ENCODE measurements around the gene SH3RF1. TPM values are rescaled to one million over a fixed set of nuclear protein-coding genes. Genes with fewer than 3 reads are reported as not detected.
"Not testable (repeated sequence)": the region's sequence is repeated elsewhere in the genome, so short reads cannot be mapped to it uniquely, and the experiment has no call there.

SH3RF1 gene
- total and polyA plus RNA-seq, 2 of the 8 experiments (the other 6 are each of a cell fraction or from before 2014, with no cell fraction given), result 6.9 to 15.1 TPM

DNA sequence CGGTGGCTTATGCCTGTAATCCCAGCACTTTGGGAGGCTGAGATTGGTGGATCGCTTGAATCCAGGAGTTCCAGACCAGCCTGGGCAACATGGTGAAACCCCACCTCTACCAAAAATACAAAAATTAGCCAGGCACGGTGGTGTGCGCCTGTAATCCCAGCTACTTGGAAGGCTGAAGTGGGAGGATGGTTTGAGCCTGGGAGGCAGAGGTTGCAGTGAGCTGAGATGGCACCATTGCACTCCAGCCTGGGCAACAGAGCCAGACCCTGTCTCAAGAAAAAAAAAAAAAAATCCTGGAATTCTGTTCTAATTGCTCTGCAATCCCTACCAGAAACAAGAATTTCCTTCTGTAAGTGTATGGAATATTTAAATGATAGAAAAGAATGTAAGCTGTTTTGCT, 67.5 kb downstream of the SH3RF1 start:
- H3K27ac ChIP-seq (ENCODE audit: low read depth, low read length); H3K56ac ChIP-seq (replicated peaks; ENCODE audit: insufficient read length, low read depth, low read length); H3K14ac ChIP-seq (ENCODE audit: insufficient read length); H4K5ac ChIP-seq (ENCODE audit: insufficient read length, low read depth, low read length); H4K20me1 ChIP-seq (replicated peaks in 1 of 2; ENCODE audit: control insufficient read depth in 1 of 2, insufficient read depth in 2 of 2, low read length in 2 of 2); H3K4me3 ChIP-seq (ENCODE audit: extremely low read depth in 1 of 4, insufficient read depth in 2 of 4, low read depth in 3 of 4, low read length in 4 of 4); H2AK5ac ChIP-seq (ENCODE audit: low read depth, low read length); H3K79me1 ChIP-seq (ENCODE audit: low read depth, low read length); H3K4ac ChIP-seq (replicated peaks; ENCODE audit: insufficient read length, low read depth, low read length); H2AFZ ChIP-seq (ENCODE audit: low read length); H3K4me2 ChIP-seq (ENCODE audit: insufficient read depth in 1 of 2, low read depth in 2 of 2, low read length in 2 of 2); FAIRE-seq; H2BK5ac ChIP-seq (ENCODE audit: low read depth, low read length); H3K36me3 ChIP-seq (ENCODE audit: control insufficient read depth in 2 of 4, insufficient read depth in 4 of 4, low read length in 3 of 4); H3K4me1 ChIP-seq (replicated peaks in 1 of 4; ENCODE audit: control insufficient read depth in 3 of 4, insufficient read depth in 4 of 4, low read length in 3 of 4); DNase-seq (ENCODE audit: low read depth in 1 of 2, low spot score in 2 of 2); H2BK15ac ChIP-seq (ENCODE audit: low read length); H3K9ac ChIP-seq (replicated peaks in 1 of 4; ENCODE audit: extremely low read depth in 1 of 4, low read depth in 3 of 4, low read length in 3 of 4); H3K79me2 ChIP-seq (ENCODE audit: control insufficient read depth in 1 of 2, insufficient read depth in 2 of 2, low read length in 2 of 2); H3K23me2 ChIP-seq (ENCODE audit: low read depth, low read length); H3K18ac ChIP-seq (ENCODE audit: extremely low read depth, low read length); H4K8ac ChIP-seq (ENCODE audit: extremely low read depth, insufficient read depth, low read length); POLR2A ChIA-PET (ENCODE audit: partially characterized antibody); H3K23ac ChIP-seq (ENCODE audit: insufficient read length); H3K9me3 ChIP-seq (ENCODE audit: insufficient read depth in 2 of 2, low read depth in 1 of 2, low read length in 1 of 2); H2BK20ac ChIP-seq (ENCODE audit: low read length); H2BK120ac ChIP-seq (replicated peaks; ENCODE audit: low read depth, low read length); H4K91ac ChIP-seq (replicated peaks; ENCODE audit: insufficient read length, low read length); H2BK12ac ChIP-seq (ENCODE audit: low read depth, low read length); H3K27me3 ChIP-seq (replicated peaks in 1 of 4; ENCODE audit: control insufficient read depth in 3 of 4, extremely low read depth in 1 of 4, insufficient read depth in 3 of 4, low read length in 3 of 4): not testable (repeated sequence)
- CTCF ChIA-PET (ENCODE audit: partially characterized antibody), result interaction anchor here (0.6 to 1.5 kb wide), 6 partner anchors 18 to 1104 kb away, joined by 3 to 4 read pairs (median 3); no protein-coding TSS in a partner anchor
- WGBS, 2 experiments (ENCODE audit: extremely low coverage in 1 of 2, insufficient coverage in 1 of 2, insufficient read length in 1 of 2, insufficient replicate concordance in 2 of 2, low coverage in 1 of 2, low lambda C conversion rate in 2 of 2, missing lambda C conversion rate in 1 of 2), result 94% methylated on average over 4 of the region's 4 CpGs; no CpG with 5 or more reads in 1 of the 2 experiments
